ENCODE results near the gene EIF4G3. TPM values are rescaled to one million over a fixed set of nuclear protein-coding genes. Genes with fewer than 3 reads are reported as not detected.

The EIF4G3 gene
- total and polyA plus RNA-seq, 10 of the 15 experiments (the other 5 are each of a cell fraction or from before 2014, with no cell fraction given) = 7.4 to 45.1 (median 29.1) TPM

GRCh38 chr1:21065851-21066250, 110.8 kb downstream of the EIF4G3 start:
- Histone ChIP-seq H2AFZ (ENCODE audit: control insufficient read depth, low read depth, low read length) (no peak overlapping the region), H3K4me1 (ENCODE audit: control insufficient read depth, insufficient read depth, low read length) (no peaks in the 10 kb centered on the region), H3K27ac (ENCODE audit: control insufficient read depth, insufficient read depth) (no peak overlapping the region), H3K79me2 (ENCODE audit: control insufficient read depth, insufficient read depth, low read length) (no peaks in the 10 kb centered on the region), H3K4me3 (no peak overlapping the region), H3K9me3 (replicated peaks; ENCODE audit: control insufficient read depth, insufficient read depth, low read length) (no peaks in the 10 kb centered on the region), H3K4me2 (ENCODE audit: control insufficient read depth, insufficient read depth) (no peak overlapping the region), H4K20me1 (ENCODE audit: control insufficient read depth, insufficient read depth) (no peaks in the 10 kb centered on the region), H3K9ac (ENCODE audit: control insufficient read depth, insufficient read depth, low read length) (no peak overlapping the region), H3K36me3 (ENCODE audit: control insufficient read depth in 2 of 2, insufficient read depth in 2 of 2, low read length in 1 of 2) (no peaks in the 10 kb centered on the region; a peak in 1 of 4 replicates), H3K27me3 (replicated peaks in 1 of 2; ENCODE audit: control insufficient read depth in 2 of 2, insufficient read depth in 2 of 2, low read length in 1 of 2) (no peaks in the 10 kb centered on the region)
- no TSS peak for BruUV-seq (replicated peaks)
- DNase-seq (ENCODE audit: low read depth, low spot score) (no peak), ATAC-seq (no peak), FAIRE-seq (no peak)
- ChIA-PET SMC1A (ENCODE audit: uncharacterized antibody, unreplicated experiment) (interaction anchor here (1.0 kb wide), 1 partner anchor 84 kb away, joined by 3 read pairs; no protein-coding TSS in a partner anchor), POLR2A (interaction anchor here (0.6 to 0.9 kb wide), 2 partner anchors 14 to 21 kb away, joined by 3 to 4 read pairs; no protein-coding TSS in a partner anchor), CTCF (no interaction called here), RAD21 (ENCODE audit: unreplicated experiment) (no interaction called here)
- TF ChIP-seq CBX3 (IDR thresholded peaks at IDR 0.05; ENCODE audit: borderline replicate concordance, low read depth) (no peak), BCLAF1 (IDR thresholded peaks at IDR 0.05) (no peak), EZH2 (IDR thresholded peaks at IDR 0.05; ENCODE audit: borderline replicate concordance, control insufficient read depth, low read depth, low read length) (no peak), ZBTB4 (CRISPR knock-in tag; IDR thresholded peaks at IDR 0.05) (no peak), CREB1 (IDR thresholded peaks at IDR 0.05; ENCODE audit: low read depth) (no peak)
- WGBS (ENCODE audit: insufficient coverage, insufficient replicate concordance, low lambda C conversion rate, missing lambda C conversion rate) = 100% methylated on average over 2 of the region's 2 CpGs
- intact Hi-C loops (cut with micrococcal nuclease; ENCODE audit: unreplicated experiment) (no loop called here), in situ Hi-C loops (cut with MboI) (no loop called here)

Data from GM12878 (cell line).